HG02981 (cell line): ENCODE data around the gene HLCS.

Experiments
- ATAC-seq: cut with Tn5 transposase; IDR thresholded peaks from one replicate; pipeline ENCODE4 v1.9.1; 2021; ENCODE audit warnings: mild to moderate bottlenecking, moderate library complexity; ENCODE audit not compliant: unreplicated experiment

HLCS gene

GRCh38 chr21:36887963-36888362 is 78.5 kb downstream of the HLCS start:
- ATAC-seq: no peak

GRCh38 chr21:36883532-36884486 is 82.7 kb downstream of the HLCS start:
- no peak for ATAC-seq

DNA sequence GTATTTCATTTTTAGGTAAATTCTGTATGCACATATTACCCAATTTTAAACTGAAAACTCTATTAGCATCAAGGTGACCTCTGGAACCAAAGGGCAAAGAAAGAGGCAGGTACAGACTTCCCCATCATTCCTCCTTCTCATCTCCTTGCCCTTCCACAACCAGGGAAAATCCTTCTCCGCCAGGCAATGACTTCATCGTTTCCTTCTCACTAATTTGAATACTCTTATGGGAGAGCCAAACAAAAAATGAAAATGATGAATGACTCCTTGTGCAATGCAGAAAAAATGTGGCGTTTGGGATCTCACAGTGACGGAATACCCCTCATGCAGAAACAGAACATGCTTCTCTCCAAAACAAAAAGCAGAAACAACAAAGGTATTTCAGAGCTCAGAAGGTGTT is 83.7 kb downstream of the HLCS start:
- no peak for ATAC-seq

DNA sequence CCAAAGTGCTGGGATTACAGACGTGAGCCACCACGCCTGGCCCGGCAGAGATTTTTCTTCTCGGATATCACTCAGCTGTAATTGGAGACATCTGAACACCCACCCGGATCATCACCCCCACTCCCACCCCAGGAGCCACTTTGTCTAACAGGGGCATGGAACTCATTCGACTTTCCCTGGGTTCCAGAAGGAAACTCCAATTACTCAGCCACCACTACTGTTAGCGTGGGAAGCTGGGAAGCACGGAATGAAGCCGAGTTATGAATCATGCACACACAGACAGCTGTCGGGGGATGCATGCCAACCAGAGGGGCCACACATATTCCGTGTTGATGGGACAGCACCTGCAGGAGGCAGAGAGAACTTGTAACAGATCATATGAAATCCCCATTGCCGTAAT is 85.2 kb downstream of the HLCS start:
- no peak for ATAC-seq

DNA sequence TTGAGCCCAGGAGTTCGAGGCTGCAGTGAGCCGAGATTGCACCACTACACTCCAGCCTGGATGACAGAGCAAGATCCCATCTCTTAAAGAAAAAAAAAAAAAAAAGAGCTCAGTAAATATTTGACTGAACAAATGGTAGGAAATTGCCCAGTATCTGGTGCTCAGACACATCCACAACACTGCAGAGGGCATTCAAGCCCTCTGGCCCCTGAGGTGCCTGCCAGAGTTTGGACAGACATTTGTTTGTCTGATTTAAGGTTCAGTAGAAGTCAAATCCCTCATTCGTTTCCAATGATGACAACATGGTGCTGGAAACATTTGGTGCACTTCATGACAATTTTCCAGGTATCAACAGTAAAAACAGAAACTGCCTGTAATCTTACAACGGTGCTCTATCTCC is 86.6 kb downstream of the HLCS start:
- ATAC-seq: no peak

DNA sequence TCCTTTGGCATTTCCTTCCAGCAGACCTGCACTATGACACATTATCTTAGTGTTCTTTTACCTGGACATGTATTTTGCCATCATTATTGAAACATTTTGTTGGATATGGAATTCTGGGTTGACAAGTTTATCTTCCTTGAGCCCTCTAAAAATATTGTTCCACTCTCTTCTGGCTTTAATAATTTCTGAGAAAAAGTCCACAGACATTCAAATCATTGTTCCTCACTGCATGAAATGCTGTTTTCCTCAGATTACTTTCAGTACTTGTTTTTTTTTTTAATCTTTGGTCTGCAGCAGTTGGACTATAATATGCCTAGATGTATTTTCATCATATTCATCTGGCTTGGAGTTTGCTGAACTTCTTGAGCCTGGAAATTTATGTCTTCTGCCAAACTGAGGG is 88.7 kb downstream of the HLCS start:
- no peak for ATAC-seq

DNA sequence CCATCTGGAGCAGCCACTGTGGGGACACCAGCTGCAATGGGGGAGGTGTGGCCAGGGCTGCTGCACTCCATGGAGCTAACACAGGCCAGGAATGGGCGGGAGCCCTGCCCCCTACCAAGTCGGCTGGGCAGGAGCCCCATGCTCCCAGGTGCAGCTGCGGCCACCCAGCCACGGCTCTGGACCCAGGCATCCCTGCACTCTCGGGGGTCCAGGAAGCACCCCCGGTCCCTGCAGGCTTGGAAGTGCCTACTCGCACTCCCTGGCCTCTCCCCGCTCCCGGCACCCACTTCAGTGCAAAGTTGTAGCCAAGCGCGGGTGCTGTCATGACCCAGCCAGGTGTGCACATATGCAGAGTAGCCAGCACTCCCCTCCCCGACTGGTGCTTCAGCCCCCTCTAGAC is 91.8 kb downstream of the HLCS start:
- ATAC-seq: no peak

DNA sequence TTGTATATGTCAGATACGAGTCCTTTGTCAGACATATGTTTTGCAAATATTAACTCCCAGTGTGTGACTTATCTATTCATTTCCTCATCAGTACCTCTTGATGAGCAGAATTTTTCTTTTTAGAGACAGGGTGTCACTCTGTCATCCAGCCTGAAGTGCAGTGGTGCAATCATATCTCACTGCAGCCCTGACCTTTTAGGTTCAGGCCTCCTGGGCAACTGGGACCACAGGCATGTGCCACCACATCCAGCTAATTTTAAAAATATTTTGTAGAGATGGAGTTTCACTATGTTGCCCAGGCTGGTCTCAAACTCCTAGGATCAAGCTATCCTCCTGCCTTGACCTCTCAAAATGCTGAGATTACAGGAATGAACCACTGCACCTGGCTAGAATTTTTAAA is 93.0 kb downstream of the HLCS start:
- ATAC-seq: no peak

DNA sequence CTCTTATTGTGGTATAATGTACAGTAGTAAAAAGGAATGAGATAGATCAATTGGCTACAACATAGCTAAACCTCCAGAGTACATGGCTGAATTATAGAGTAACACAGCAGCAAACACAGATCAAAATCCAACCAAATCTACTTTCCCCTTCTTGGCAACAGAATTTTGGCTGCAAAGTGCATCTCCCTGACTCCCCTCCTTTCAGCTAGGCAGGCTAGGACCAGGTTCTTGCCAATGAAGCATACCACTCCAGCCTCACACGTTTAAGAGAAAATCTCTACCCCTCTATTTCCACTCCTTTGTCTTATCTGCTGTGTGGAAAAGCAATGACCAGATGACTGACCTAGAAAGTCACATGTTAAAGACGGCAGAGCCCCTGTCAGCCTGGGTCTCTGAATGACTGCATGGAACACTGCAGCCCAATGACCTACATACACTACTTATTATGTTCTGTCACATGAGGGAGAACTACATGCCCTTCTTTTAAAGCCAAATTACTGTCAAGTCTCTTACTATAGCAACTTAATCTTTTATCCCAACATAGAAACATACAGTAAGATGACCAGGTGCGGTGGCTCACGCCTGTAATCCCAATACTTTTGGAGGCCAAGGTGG is 99.1 kb downstream of the HLCS start:
- ATAC-seq: no peak

DNA sequence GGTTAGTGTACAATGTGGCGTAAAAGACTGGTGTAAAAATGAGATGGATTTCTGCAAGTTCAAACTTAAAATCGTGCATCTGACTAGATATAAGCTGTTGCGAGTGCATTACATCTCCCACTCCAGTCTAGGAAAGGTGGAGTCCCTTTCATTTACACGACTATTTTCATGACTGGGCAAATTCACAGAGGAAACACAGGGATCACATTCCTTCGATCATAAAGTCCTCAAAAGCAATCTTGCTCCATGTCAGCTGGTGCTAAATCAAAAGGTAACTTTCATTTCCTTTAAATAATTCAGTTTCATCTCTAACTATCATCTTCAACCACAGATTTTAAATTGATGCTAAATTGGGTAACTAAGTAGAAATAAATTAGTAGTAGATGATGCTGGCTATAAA is 100.0 kb downstream of the HLCS start:
- no peak for ATAC-seq

DNA sequence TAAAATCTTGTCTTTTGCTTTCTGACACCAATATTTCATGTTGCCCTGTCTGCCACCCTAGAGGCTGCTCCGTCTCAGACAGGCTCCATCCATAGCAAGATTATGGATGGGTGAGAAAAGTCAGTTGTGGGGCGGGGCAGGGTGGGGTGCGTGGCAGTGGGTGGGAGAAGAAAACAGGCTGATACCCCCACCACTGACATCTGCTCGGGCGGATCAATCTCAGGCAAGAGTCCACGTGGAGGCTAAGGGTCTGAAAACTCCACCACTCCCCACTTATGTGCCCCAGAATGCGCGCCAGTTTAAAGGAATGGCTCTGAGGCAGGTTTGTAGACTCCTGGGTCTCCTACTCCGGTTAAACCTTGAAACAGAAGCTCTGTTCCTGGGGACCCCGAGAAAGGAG is 101.5 kb downstream of the HLCS start:
- no peak for ATAC-seq

GRCh38 chr21:36863260-36863659 is 103.2 kb downstream of the HLCS start:
- ATAC-seq: no peak

- ATAC-seq: no peak
Observed at GRCh38 chr21:36861595-36862323, 104.7 kb downstream of the HLCS start.

GRCh38 chr21:36860736-36861594 is 105.5 kb downstream of the HLCS start:
- ATAC-seq: no peak

DNA sequence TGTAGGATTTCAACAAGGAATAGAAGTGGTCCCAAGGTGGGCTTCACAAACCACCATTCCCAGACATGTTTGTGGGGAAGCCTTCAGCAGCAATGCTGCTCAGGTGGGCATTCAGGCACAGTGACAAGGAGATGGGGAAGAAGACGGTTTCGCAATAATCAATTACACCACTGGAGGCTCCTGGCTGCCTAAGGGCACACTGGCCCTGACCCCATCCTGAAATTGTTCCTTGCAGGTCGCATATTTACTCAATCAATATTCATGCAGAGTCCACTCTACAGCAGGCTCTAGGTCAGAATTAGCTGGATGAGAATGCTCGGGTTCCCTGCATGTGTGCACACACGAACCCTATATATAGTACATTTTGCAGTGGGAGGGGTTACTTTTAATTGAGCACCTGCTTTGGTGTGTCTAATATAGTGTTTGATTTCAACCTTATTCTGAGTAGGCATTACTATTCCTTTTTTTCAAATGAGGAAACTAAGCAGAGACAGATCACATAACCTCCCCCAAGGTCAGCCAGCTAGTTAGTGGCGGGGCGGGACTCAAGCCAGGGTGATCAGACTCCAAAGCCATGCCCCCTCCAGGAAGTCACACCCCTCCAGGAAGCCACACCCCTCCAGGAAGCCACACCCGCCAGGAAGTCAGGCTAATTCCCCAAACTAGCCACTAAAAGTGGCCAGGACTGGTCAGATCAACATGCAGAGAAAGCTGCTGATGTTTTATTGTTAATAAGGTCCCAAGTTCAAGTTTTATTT is 106.5 kb downstream of the HLCS start:
- no peak for ATAC-seq

DNA sequence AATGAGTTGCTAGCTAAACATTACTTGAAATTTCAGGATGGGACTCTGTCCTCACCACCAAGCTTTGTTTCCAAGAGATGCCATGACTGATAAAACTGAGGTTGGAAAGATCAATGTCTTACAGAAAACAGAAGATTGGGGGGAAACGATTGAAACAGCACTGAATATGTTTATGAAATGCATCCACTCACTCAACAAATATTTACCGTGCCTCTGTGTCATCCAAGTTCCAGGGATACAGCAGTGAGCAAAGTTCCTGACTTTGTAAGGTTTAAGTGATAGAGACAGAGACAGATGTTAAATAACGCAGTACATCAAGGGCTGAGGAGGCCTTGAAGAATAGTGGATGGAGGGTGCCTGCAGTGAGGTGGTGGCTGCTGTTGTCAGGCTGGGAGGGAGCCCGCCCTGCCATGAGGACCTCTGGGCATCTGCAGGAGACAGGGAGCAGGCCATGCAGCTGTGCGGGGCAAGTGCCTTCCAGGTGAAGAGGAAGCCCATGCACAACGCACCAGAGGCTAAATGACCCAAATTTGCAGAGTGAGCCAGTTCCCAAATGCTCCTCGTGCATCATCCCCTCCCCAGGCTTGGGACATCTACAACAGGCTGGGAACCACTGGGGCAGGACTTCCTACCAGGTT is 108.0 kb downstream of the HLCS start:
- ATAC-seq: no peak

DNA sequence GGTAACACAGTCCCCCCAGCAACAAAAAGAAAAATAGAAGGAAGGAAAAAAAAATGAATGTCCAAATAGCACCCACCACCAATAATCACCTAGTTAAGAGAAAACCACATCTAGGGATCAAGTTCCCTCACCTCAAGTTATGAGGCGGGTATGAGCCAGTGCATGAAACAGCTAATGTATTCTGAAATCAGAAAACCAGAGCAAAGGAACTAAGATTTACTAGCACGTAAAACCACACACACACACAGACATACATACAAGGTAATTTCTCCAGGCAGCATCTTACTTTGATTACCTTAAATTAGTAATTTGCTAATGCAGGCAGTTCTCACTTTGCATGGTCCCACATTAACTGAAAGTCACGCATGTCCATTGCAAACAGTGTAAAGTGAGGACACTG is 109.8 kb downstream of the HLCS start:
- ATAC-seq: no peak

- no peak for ATAC-seq
Observed at GRCh38 chr21:36854391-36854790, 112.1 kb downstream of the HLCS start.

GRCh38 chr21:36852864-36853263 is 113.6 kb downstream of the HLCS start:
- ATAC-seq: no peak

- ATAC-seq: no peak
Observed at GRCh38 chr21:36852293-36852692, 114.2 kb downstream of the HLCS start.
